GM19397 (cell line): ENCODE data around the gene DGKD.
"Not testable (repeated sequence)": the region's sequence is repeated elsewhere in the genome, so short reads cannot be mapped to it uniquely, and the experiment has no call there.

Source experiments
- ATAC-seq: cut with Tn5 transposase; IDR thresholded peaks from one replicate; pipeline ENCODE4 v1.9.1; 2021; ENCODE audit warnings: mild to moderate bottlenecking, moderate library complexity; ENCODE audit not compliant: unreplicated experiment

Gene DGKD

GRCh38 chr2:233358947-233359346 is 4.7 kb downstream of the DGKD start:
- no peak for ATAC-seq

- ATAC-seq = no peak
Measured at GRCh38 chr2:233359823-233360222, 5.5 kb downstream of the DGKD start.

GRCh38 chr2:233360771-233361176 is 6.5 kb downstream of the DGKD start:
- no peak for ATAC-seq

- ATAC-seq = no peak
Measured at GRCh38 chr2:233361297-233361696, 7.0 kb downstream of the DGKD start.

GRCh38 chr2:233362742-233363141 is 8.4 kb downstream of the DGKD start:
- ATAC-seq = no peak

- peak; percentile 64 for ATAC-seq
Measured at GRCh38 chr2:233363744-233364235, 9.5 kb downstream of the DGKD start.

GRCh38 chr2:233365861-233366520 is 11.7 kb downstream of the DGKD start:
- ATAC-seq = no peak

- no peak for ATAC-seq
Measured at GRCh38 chr2:233367586-233367985, 13.3 kb downstream of the DGKD start.

GRCh38 chr2:233368756-233369155 is 14.5 kb downstream of the DGKD start:
- ATAC-seq = no peak

GRCh38 chr2:233369462-233369861 is 15.2 kb downstream of the DGKD start:
- ATAC-seq = no peak

GRCh38 chr2:233369897-233370685 is 15.8 kb downstream of the DGKD start:
- ATAC-seq = no peak

GRCh38 chr2:233371641-233372040 is 17.3 kb downstream of the DGKD start:
- ATAC-seq = no peak

- no peak for ATAC-seq
Measured at GRCh38 chr2:233372855-233373254, 18.6 kb downstream of the DGKD start.

GRCh38 chr2:233373316-233373715 is 19.0 kb downstream of the DGKD start:
- ATAC-seq = no peak

- ATAC-seq = not testable (repeated sequence)
Measured at GRCh38 chr2:233374776-233375175, 20.5 kb downstream of the DGKD start.

GRCh38 chr2:233375490-233376314 is 21.4 kb downstream of the DGKD start:
- no peak for ATAC-seq

- ATAC-seq = no peak
Measured at GRCh38 chr2:233379034-233379433, 24.7 kb downstream of the DGKD start.

- no peak for ATAC-seq
Measured at GRCh38 chr2:233379441-233379840, 25.1 kb downstream of the DGKD start.

- peak; percentile 48 for ATAC-seq
Measured at GRCh38 chr2:233380132-233380895, 26.0 kb downstream of the DGKD start.

- no peak for ATAC-seq
Measured at GRCh38 chr2:233380995-233381637, 26.8 kb downstream of the DGKD start.
